Loucy (cell line): ENCODE results near the gene GNAO1.

ENCODE experiments used
- EZH2phosphoT487 ChIP-seq: fragments of 200-600 bp; IDR thresholded peaks from 2 replicates; pipeline ENCODE4 v1.6.1; 2018; ENCODE audit warnings: antibody characterized with exemption, mild to moderate bottlenecking, moderate library complexity, borderline replicate concordance
- TF ChIP-seq, protein P1 (sequence below): fragments of 200-600 bp; sonication (generic); conservative IDR thresholded peaks from 2 replicates; pipeline ENCODE4 v1.5.1; 2014; ENCODE audit warnings: mild to moderate bottlenecking, antibody characterized with exemption, low read length

DNA sequence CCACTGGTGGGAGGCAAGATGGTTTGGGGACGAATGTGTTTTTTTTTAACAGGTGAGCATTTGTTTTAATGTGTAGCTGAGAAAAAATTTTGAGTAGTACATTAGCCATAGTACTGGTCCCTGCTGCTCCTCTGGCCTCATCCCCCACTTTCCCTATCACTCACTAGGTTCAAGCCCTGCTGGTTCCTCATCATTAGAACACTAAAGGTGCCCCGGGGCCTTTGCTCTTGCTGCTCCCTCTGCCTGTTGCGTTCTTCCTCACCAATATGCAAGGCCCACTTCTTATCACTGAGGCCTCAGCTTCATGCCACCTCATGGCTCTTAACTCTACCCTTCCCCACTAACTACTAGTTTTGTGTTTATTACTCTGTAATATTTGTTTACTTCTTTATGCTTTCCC, 74.5 kb downstream of the GNAO1 start:
- TF ChIP-seq, protein P1, sequence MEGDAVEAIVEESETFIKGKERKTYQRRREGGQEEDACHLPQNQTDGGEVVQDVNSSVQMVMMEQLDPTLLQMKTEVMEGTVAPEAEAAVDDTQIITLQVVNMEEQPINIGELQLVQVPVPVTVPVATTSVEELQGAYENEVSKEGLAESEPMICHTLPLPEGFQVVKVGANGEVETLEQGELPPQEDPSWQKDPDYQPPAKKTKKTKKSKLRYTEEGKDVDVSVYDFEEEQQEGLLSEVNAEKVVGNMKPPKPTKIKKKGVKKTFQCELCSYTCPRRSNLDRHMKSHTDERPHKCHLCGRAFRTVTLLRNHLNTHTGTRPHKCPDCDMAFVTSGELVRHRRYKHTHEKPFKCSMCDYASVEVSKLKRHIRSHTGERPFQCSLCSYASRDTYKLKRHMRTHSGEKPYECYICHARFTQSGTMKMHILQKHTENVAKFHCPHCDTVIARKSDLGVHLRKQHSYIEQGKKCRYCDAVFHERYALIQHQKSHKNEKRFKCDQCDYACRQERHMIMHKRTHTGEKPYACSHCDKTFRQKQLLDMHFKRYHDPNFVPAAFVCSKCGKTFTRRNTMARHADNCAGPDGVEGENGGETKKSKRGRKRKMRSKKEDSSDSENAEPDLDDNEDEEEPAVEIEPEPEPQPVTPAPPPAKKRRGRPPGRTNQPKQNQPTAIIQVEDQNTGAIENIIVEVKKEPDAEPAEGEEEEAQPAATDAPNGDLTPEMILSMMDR: no peak
- no peak for TF ChIP-seq EZH2phosphoT487
